Motor neuron (in vitro differentiated cells): ENCODE results near the gene PPP2R3C. TPM values are rescaled to one million over a fixed set of nuclear protein-coding genes. Genes with fewer than 3 reads are reported as not detected.

Experiments used
- ATAC-seq, 8 experiments: fragments of 200-7000 bp; cut with Tn5 transposase; replicated peaks in 6 of 8; 2 replicates each; pipeline ENCODE4 v1.8.0; 2021; ENCODE audit warnings: mild to moderate bottlenecking in 8 of 8, moderate library complexity in 8 of 8
- H3K27ac ChIP-seq, 2 donors: fragments of 250-450 bp; sonication (Bioruptor Pico); 2 replicates each; pipeline ENCODE4 v1.9.0; 2021; ENCODE audit warnings: antibody characterized with exemption in 2 of 2, mild to moderate bottlenecking in 2 of 2, moderate library complexity in 1 of 2
- H3K4me1 ChIP-seq, 2 donors: fragments of 250-450 bp; sonication (Bioruptor Pico); replicated peaks in 1 of 2; 2 replicates each; pipeline ENCODE4 v1.6.1; 2021; ENCODE audit warnings: antibody characterized with exemption in 2 of 2, mild to moderate bottlenecking in 2 of 2, moderate library complexity in 1 of 2
- H3K4me3 ChIP-seq, 5 donors: fragments of 250-450 bp; sonication (Bioruptor Pico); 2 replicates each; pipeline ENCODE4 v1.9.0; 2021; ENCODE audit warnings: antibody characterized with exemption in 5 of 5, mild to moderate bottlenecking in 5 of 5, moderate library complexity in 4 of 5
- WGBS, 10 experiments: fragments of 450-650 bp; shearing (Covaris generic); methylation state at CpG; one replicate each; pipeline ENCODE4 v1.0.0; 2022; 5-methylcytosine and 5-hydroxymethylcytosine counted together
- in situ Hi-C, 9 experiments: fragments of 400-800 bp; cut with MboI; loops; one replicate each; pipeline ENCODE4 v1.15.0; 2021; ENCODE audit warnings: low sequenced_read_pairs in 9 of 9, low pct_unique_long_range_greater_than_20kb in 2 of 9; ENCODE audit not compliant: unreplicated experiment in 9 of 9
- total RNA-seq, 8 experiments: library from RNA; unstranded; fragments of 300-600 nt; gene quantifications; 2 replicates each; pipeline versions ENCODE4 v1.2.3 to v1.2.4, GENCODE V29; 2022

PPP2R3C gene
- total RNA-seq, 8 experiments from 2014 or later: 22.0 to 49.9 (median 42.1) TPM

- Histone ChIP-seq H3K27ac (no peak overlapping the region), H3K4me1 (no peaks in the 10 kb centered on the region), H3K4me3 (no peak overlapping the region)
- ATAC-seq: no peak
- 83 to 100% (median 88%) methylated on average over 2 to 3 of the region's 3 CpGs for WGBS, 10 experiments
- in situ Hi-C loops: loop anchor here in 7 of 9 experiments (10.0 to 25.0 kb wide), 3 partner anchors 140 to 267 kb away; partner anchors contain the start of genes NFKBIA (in 3 of the 7) and PSMA6 (in 1 of the 7)
These were observed 25.9 kb upstream of the PPP2R3C start for GRCh38 chr14:35147711-35148110.

- WGBS, 10 experiments: 52 to 100% (median 86%) methylated on average over 1 to 2 of the region's 2 CpGs; no CpG with 5 or more reads in 1 of the 10 experiments
- in situ Hi-C loops: loop anchor here in 7 of 9 experiments (10.0 to 25.0 kb wide), 3 partner anchors 140 to 268 kb away; partner anchors contain the start of genes NFKBIA (in 3 of the 7) and PSMA6 (in 1 of the 7)
These were observed 25.4 kb upstream of the PPP2R3C start for GRCh38 chr14:35147186-35147585.

GRCh38 chr14:35146711-35147149 is 24.9 kb upstream of the PPP2R3C start:
- no peak for ATAC-seq
- no peak overlapping the region for H3K4me3 ChIP-seq
- H3K4me1 ChIP-seq: no peaks in the 10 kb centered on the region
- H3K27ac ChIP-seq: no peak overlapping the region
- WGBS, 10 experiments: 88 to 100% (median 93%) methylated on average over 1 to 5 of the region's 5 CpGs; no CpG with 5 or more reads in 1 of the 10 experiments
- in situ Hi-C loops: loop anchor here in 7 of 9 experiments (10.0 to 25.0 kb wide), 3 partner anchors 141 to 268 kb away; partner anchors contain the start of genes NFKBIA (in 3 of the 7) and PSMA6 (in 1 of the 7)

More at GRCh38 chr14:35147186-35147585, 25.4 kb upstream of the PPP2R3C start:
- Histone ChIP-seq H3K27ac (no peak overlapping the region), H3K4me1 (no peaks in the 10 kb centered on the region), H3K4me3 (no peak overlapping the region)
- no peak for ATAC-seq

- WGBS, 10 experiments: 100% methylated on average over 1 of the region's 1 CpG; no CpG with 5 or more reads in 8 of the 10 experiments
- Histone ChIP-seq H3K27ac (no peak overlapping the region), H3K4me3 (no peak overlapping the region), H3K4me1 (no peaks in the 10 kb centered on the region)
- in situ Hi-C loops: loop anchor here in 7 of 9 experiments (10.0 to 25.0 kb wide), 3 partner anchors 143 to 271 kb away; partner anchors contain the start of genes NFKBIA (in 3 of the 7) and PSMA6 (in 1 of the 7)
- ATAC-seq: no peak
These were observed 22.2 kb upstream of the PPP2R3C start for GRCh38 chr14:35144029-35144428.

GRCh38 chr14:35140718-35141581 is 19.2 kb upstream of the PPP2R3C start:
- WGBS, 10 experiments: 92 to 100% (median 100%) methylated on average over 1 to 2 of the region's 2 CpGs
- Histone ChIP-seq H3K27ac (no peak overlapping the region), H3K4me3 (no peak overlapping the region), H3K4me1 (no peaks in the 10 kb centered on the region)
- in situ Hi-C loops: loop anchor here in 7 of 9 experiments (10.0 to 25.0 kb wide), 3 partner anchors 146 to 274 kb away; partner anchors contain the start of genes NFKBIA (in 3 of the 7) and PSMA6 (in 1 of the 7)
- peak in 2 of 8 experiments; percentile 19 to 56 for ATAC-seq

- Histone ChIP-seq H3K4me1 (no peaks in the 10 kb centered on the region), H3K27ac (no peak overlapping the region), H3K4me3 (no peak overlapping the region)
- no peak for ATAC-seq
- WGBS, 10 experiments: 0 to 97% (median 75%) methylated on average over 1 to 5 of the region's 5 CpGs; no CpG with 5 or more reads in 5 of the 10 experiments
- in situ Hi-C loops: loop anchor here in 6 of 9 experiments (10.0 to 25.0 kb wide), 3 partner anchors 149 to 276 kb away; partner anchors contain the start of genes NFKBIA (in 3 of the 6) and PSMA6 (in 1 of the 6)
These were observed 16.8 kb upstream of the PPP2R3C start for GRCh38 chr14:35138585-35138984.

- no peak for ATAC-seq
- Histone ChIP-seq H3K4me3 (no peak overlapping the region), H3K27ac (no peak overlapping the region), H3K4me1 (no peaks in the 10 kb centered on the region)
- WGBS, 10 experiments: 80 to 100% (median 93%) methylated on average over 1 to 3 of the region's 4 CpGs; no CpG with 5 or more reads in 4 of the 10 experiments
- in situ Hi-C loops: loop anchor here in 6 of 9 experiments (10.0 to 25.0 kb wide), 3 partner anchors 153 to 280 kb away; partner anchors contain the start of genes NFKBIA (in 3 of the 6) and PSMA6 (in 1 of the 6)
These were observed 12.7 kb upstream of the PPP2R3C start for GRCh38 chr14:35134329-35135123.

- ATAC-seq: peak in 1 of 8 experiments; percentile 11
- H3K27ac ChIP-seq: no peak overlapping the region
- no peak overlapping the region for H3K4me3 ChIP-seq
- 0 to 100% (median 80%) methylated on average over 1 to 6 of the region's 6 CpGs; no CpG with 5 or more reads in 4 of the 10 experiments for WGBS, 10 experiments
- in situ Hi-C loops: loop anchor here in 6 of 9 experiments (10.0 to 25.0 kb wide), 3 partner anchors 154 to 281 kb away; partner anchors contain the start of genes NFKBIA (in 3 of the 6) and PSMA6 (in 1 of the 6)
- no peaks in the 10 kb centered on the region for H3K4me1 ChIP-seq
These were observed 11.9 kb upstream of the PPP2R3C start for GRCh38 chr14:35133542-35134328.

- in situ Hi-C loops: no loop called here
- WGBS, 10 experiments: 75 to 100% (median 100%) methylated on average over 1 of the region's 1 CpG; no CpG with 5 or more reads in 1 of the 10 experiments
- Histone ChIP-seq H3K27ac (no peak overlapping the region), H3K4me1 (peaks cover 10 to 12% of the 10 kb centered on the region in 2 donors), H3K4me3 (no peak overlapping the region)
- ATAC-seq: no peak
These were observed 2.3 kb upstream of the PPP2R3C start for GRCh38 chr14:35124127-35124526.

- no peak for ATAC-seq
- 10 to 88% (median 60%) methylated on average over 2 to 3 of the region's 3 CpGs; no CpG with 5 or more reads in 4 of the 10 experiments for WGBS, 10 experiments
- Histone ChIP-seq H3K27ac (no peak overlapping the region), H3K4me3 (peak overlapping the region; percentile 85 to 100 (median 96)), H3K4me1 (peaks cover 10 to 12% of the 10 kb centered on the region in 2 donors)
- in situ Hi-C loops: no loop called here
These were observed 1.6 kb upstream of the PPP2R3C start for GRCh38 chr14:35123388-35123703.

GRCh38 chr14:35122696-35123387 is 1.1 kb upstream of the PPP2R3C start:
- peak; percentile 26 to 65 (median 37) for ATAC-seq
- peak overlapping the region in 1 of 2 donors; percentile 95 for H3K27ac ChIP-seq
- in situ Hi-C loops: no loop called here
- 0 to 33% (median 9%) methylated on average over 1 to 18 of the region's 23 CpGs; no CpG with 5 or more reads in 2 of the 10 experiments for WGBS, 10 experiments
- peak overlapping the region; percentile 85 to 100 (median 96) for H3K4me3 ChIP-seq
- peaks cover 10 to 12% of the 10 kb centered on the region in 2 donors for H3K4me1 ChIP-seq
